Endodermal cell (in vitro differentiated cells): ENCODE results near the gene KIF25. TPM values are rescaled to one million over a fixed set of nuclear protein-coding genes. Genes with fewer than 3 reads are reported as not detected.

Source experiments
- DNase-seq: peaks from one replicate; pipeline ENCODE4 v3.0.0-alpha.2; 2017
- H3K27ac ChIP-seq: 2 replicates; pipeline ENCODE4 v1.5.1; 2013; ENCODE audit warnings: mild to moderate bottlenecking, low read depth, low read length, moderate library complexity
- H3K27me3 ChIP-seq: 2 replicates; pipeline ENCODE4 v1.6.1; 2013; ENCODE audit warnings: mild to moderate bottlenecking, low read length, moderate library complexity; ENCODE audit not compliant: insufficient read depth, control insufficient read depth, poor library complexity, severe bottlenecking
- H3K36me3 ChIP-seq: 2 replicates; pipeline ENCODE4 v1.7.0; 2013; ENCODE audit warnings: mild to moderate bottlenecking, low read length, moderate library complexity; ENCODE audit not compliant: control insufficient read depth, insufficient read depth
- H3K4me1 ChIP-seq: one replicate; pipeline ENCODE4 v1.7.0; 2013; ENCODE audit warnings: low read length; ENCODE audit not compliant: control insufficient read depth, insufficient read depth
- H3K4me3 ChIP-seq: 2 replicates; pipeline ENCODE4 v1.5.1; 2013; ENCODE audit warnings: mild to moderate bottlenecking, low read length, moderate library complexity
- H3K9ac ChIP-seq: 2 replicates; pipeline ENCODE4 v1.6.1; 2013; ENCODE audit warnings: mild to moderate bottlenecking, low read length, moderate library complexity; ENCODE audit not compliant: poor library complexity, severe bottlenecking; ENCODE audit errors: extremely low read depth
- H3K9me3 ChIP-seq: 2 replicates; pipeline ENCODE4 v1.6.1; 2013; ENCODE audit warnings: mild to moderate bottlenecking, low read length, moderate library complexity; ENCODE audit not compliant: control insufficient read depth
- H3K27ac Mint-ChIP-seq: 2 replicates; pipeline ENCODE4 v1.8.0; 2020; ENCODE audit warnings: mixed read lengths
- H3K27me3 Mint-ChIP-seq: 2 replicates; pipeline ENCODE4 v1.8.0; 2021; ENCODE audit warnings: mild to moderate bottlenecking, mixed read lengths; ENCODE audit not compliant: insufficient read depth
- H3K36me3 Mint-ChIP-seq: 2 replicates; pipeline ENCODE4 v1.8.0; 2020; ENCODE audit warnings: low read depth, mixed read lengths
- H3K4me1 Mint-ChIP-seq: 2 replicates; pipeline ENCODE4 v1.8.0; 2020; ENCODE audit warnings: mixed read lengths
- H3K4me3 Mint-ChIP-seq: 2 replicates; pipeline ENCODE4 v1.8.0; 2020; ENCODE audit warnings: mild to moderate bottlenecking, moderate library complexity, mixed read lengths
- H3K9me3 Mint-ChIP-seq: 2 replicates; pipeline ENCODE4 v1.8.0; 2020; ENCODE audit warnings: mild to moderate bottlenecking, mixed read lengths
- CTCF ChIP-seq: fragments of 200-600 bp; sonication (generic); conservative IDR thresholded peaks from 2 replicates; pipeline ENCODE4 v1.5.0; 2021; ENCODE audit warnings: antibody characterized with exemption, mild to moderate bottlenecking
- WGBS, 2 experiments: methylation state at CpG; one replicate each; pipeline versions ENCODE4 v1.1.5 to v1.1.7; 2013; ENCODE audit warnings: missing lambda C conversion rate in 2 of 2, mixed read lengths in 1 of 2; ENCODE audit not compliant: insufficient coverage in 1 of 2, insufficient read length in 1 of 2; 5-methylcytosine and 5-hydroxymethylcytosine counted together
- total RNA-seq, 2 donors: library from RNA; stranded (reverse); fragmentation: NEBNext Ultra II Directional in 1 of 2; extraction: Animal tissue kit (Norgen Biotek cat#: 25700) in 1 of 2; gene quantifications; 2 replicates in 1 of 2; 3 replicates in 1 of 2; pipeline ENCODE4 v1.2.1, GENCODE V29; 2021

Gene KIF25
- total RNA-seq, 2 donors from 2014 or later = 1.3 TPM; not detected in 1

DNA sequence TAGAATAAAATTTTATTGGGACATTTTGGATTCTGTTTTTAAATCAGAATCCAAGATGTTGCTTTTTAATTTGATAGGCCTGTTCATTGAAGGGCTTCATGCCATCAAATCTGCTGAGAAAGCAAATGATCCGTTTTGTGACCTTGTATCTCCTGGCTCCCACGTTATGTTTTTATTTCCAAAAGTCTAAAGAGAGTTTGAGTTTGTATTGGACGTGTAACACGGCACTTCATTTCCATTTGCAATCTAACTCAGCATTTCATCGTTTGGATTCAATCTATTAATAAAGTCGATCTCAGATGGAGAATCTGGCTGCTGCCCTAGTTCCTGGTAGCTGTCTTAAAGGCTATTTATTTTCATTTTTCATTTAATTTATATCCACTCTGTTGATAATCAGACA lies 17.0 kb downstream of the KIF25 start:
- H3K36me3 ChIP-seq = no peaks in the 10 kb centered on the region
- H3K9ac ChIP-seq = no peak overlapping the region
- Mint-ChIP-seq H3K27ac (no peak overlapping the region), H3K4me3 (no peak overlapping the region), H3K4me1 (no peaks in the 10 kb centered on the region), H3K27me3 (no peaks in the 10 kb centered on the region), H3K36me3 (no peaks in the 10 kb centered on the region), H3K9me3 (peaks cover 21% of the 10 kb centered on the region)
- no peak for DNase-seq
- H3K4me3 ChIP-seq = no peak overlapping the region
- peaks cover 34% of the 10 kb centered on the region for H3K9me3 ChIP-seq
- no peak for TF ChIP-seq CTCF
- no peak overlapping the region for H3K27ac ChIP-seq
- no peaks in the 10 kb centered on the region for H3K27me3 ChIP-seq
- 85 to 98% methylated on average over 4 to 6 of the region's 6 CpGs for WGBS, 2 experiments
- no peaks in the 10 kb centered on the region for H3K4me1 ChIP-seq

DNA sequence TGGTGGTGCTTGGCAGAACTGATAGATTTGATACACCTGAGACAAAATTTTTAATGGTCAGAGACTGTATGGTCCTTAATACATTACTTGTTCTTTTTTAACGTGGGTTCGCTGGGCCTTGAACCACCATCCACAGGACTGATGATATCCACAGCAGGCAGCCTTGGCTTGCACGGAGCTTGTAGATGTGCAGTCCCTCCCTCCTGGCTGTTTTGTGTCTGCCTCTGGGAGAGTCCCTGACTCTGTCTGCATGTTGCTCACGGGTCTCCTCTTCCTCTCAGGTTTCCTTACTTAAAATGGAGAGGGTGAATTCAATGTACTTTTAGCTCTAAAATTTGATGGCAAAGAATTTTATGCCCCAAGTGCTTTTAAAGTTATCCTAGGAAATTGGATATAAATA lies 17.5 kb downstream of the KIF25 start:
- no peak overlapping the region for H3K27ac Mint-ChIP-seq
- no peak overlapping the region for H3K4me3 Mint-ChIP-seq
- no peaks in the 10 kb centered on the region for H3K4me1 Mint-ChIP-seq
- Histone ChIP-seq H3K9ac (no peak overlapping the region), H3K27me3 (no peaks in the 10 kb centered on the region), H3K4me3 (no peak overlapping the region), H3K27ac (no peak overlapping the region), H3K4me1 (no peaks in the 10 kb centered on the region), H3K9me3 (peaks cover 29% of the 10 kb centered on the region), H3K36me3 (no peaks in the 10 kb centered on the region)
- no peak for TF ChIP-seq CTCF
- no peak for DNase-seq
- WGBS, 2 experiments = 92 to 93% methylated on average over 2 to 4 of the region's 4 CpGs
- no peaks in the 10 kb centered on the region for H3K27me3 Mint-ChIP-seq
- no peaks in the 10 kb centered on the region for H3K36me3 Mint-ChIP-seq
- H3K9me3 Mint-ChIP-seq = peaks cover 21% of the 10 kb centered on the region

DNA sequence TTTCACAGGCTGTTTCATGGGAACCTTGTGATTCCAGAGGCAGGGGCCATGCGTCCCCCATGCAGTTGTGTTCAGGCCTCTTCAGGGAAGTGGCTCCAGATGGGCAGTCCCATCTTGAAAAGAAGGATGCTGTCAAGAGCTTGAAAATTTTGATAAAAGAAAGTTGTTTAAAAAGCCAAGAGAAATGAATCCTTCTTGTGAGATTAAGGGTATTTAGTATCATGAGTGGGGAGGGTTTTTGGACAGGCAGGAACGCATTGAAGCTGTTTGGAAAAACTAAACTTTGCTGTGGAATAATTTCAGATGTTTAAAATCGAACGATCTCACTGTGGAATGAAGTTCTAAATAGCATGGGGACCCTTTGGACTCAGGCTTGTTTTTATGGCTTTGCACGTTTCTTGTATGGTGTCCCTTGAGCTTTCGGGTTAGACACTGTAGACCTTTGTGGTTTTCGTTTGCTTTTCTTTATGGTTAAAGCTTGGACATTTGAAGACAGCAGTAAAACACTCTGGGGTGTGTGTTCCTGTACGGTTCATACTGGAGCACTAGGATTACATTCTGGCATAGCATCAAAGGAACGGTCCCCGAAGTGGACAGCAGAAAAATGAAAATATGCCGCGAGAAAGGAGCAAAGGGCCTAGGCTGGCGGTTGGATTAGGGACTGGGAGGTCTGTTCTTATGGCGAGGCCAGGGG lies 18.2 kb downstream of the KIF25 start:
- 89 to 90% methylated on average over 12 to 14 of the region's 14 CpGs for WGBS, 2 experiments
- peaks cover 22% of the 10 kb centered on the region for H3K9me3 ChIP-seq
- Mint-ChIP-seq H3K36me3 (no peaks in the 10 kb centered on the region), H3K27ac (no peak overlapping the region), H3K9me3 (peaks cover 17% of the 10 kb centered on the region), H3K4me1 (no peaks in the 10 kb centered on the region), H3K4me3 (no peak overlapping the region), H3K27me3 (no peaks in the 10 kb centered on the region)
- H3K36me3 ChIP-seq = no peaks in the 10 kb centered on the region
- H3K27me3 ChIP-seq = no peaks in the 10 kb centered on the region
- no peak overlapping the region for H3K4me3 ChIP-seq
- no peak for DNase-seq
- TF ChIP-seq CTCF = no peak
- H3K9ac ChIP-seq = no peak overlapping the region
- H3K27ac ChIP-seq = no peak overlapping the region
- H3K4me1 ChIP-seq = no peaks in the 10 kb centered on the region
